Ovary (tissue), 9 donors: ENCODE results near the gene PDXK. TPM values are rescaled to one million over a fixed set of nuclear protein-coding genes. Genes with fewer than 3 reads are reported as not detected.

Experiments
- DNase-seq, 5 donors: peaks; one replicate each; pipeline ENCODE4 v3.0.0-alpha.2; 2019 to 2020
- H3K27ac ChIP-seq, 2 donors: fragments of 200-600 bp; one replicate each; pipeline versions ENCODE4 v1.5.1 to v1.8.0; 2019 to 2022
- H3K27me3 ChIP-seq: fragments of 200-600 bp; one replicate; pipeline ENCODE4 v1.8.0; 2022
- H3K36me3 ChIP-seq: fragments of 200-600 bp; sonication (generic); one replicate; pipeline ENCODE4 v1.5.1; 2019
- H3K4me1 ChIP-seq: one replicate; pipeline ENCODE4 v1.8.1; 2013; ENCODE audit warnings: mild to moderate bottlenecking, moderate library complexity; ENCODE audit not compliant: insufficient read depth
- H3K4me3 ChIP-seq: fragments of 200-600 bp; sonication (generic); one replicate; pipeline ENCODE4 v1.5.1; 2017
- H3K9me3 ChIP-seq, 2 donors: fragments of 200-600 bp in 1 of 2; sonication (generic) in 1 of 2; one replicate each; pipeline versions ENCODE4 v1.5.1 to v1.8.1; 2013 to 2019; ENCODE audit warnings: mild to moderate bottlenecking in 1 of 2, moderate library complexity in 1 of 2
- EP300 ChIP-seq: sonication (generic); formaldehyde crosslinking; IDR thresholded peaks from one replicate; pipeline ENCODE4 v1.6.1; 2017; ENCODE audit warnings: antibody characterized with exemption
- POLR2A ChIP-seq: fragments of 450-650 bp; IDR thresholded peaks from one replicate; pipeline ENCODE4 v1.6.1; 2017; ENCODE audit warnings: antibody characterized with exemption, mild to moderate bottlenecking, moderate library complexity
- WGBS, 3 donors: extraction: QIAGEN DNeasy Blood & Tissue Kit in 1 of 3; methylation state at CpG; one replicate each; pipeline versions ENCODE4 v1.1.5 to v1.1.7; 2013 to 2017; 5-methylcytosine and 5-hydroxymethylcytosine counted together
- intact Hi-C, 4 donors: fragments of 100-400 bp; cut with DNase I; formaldehyde crosslinking; loops; one replicate each; pipeline versions ENCODE4 v1.11.0 to v1.15.1; 2022 to 2023
- polyA plus RNA-seq, 2 donors: library from polyadenylated mRNA; stranded (reverse); fragments of 200-250 nt in 1 of 2; fragments of 350-450 nt in 1 of 2; fragmentation: Illumina TruSeq in 1 of 2; extraction: RNeasy Lipid Tissue Mini Kit (QIAGEN cat#74804) in 1 of 2; gene quantifications; one replicate each; pipeline ENCODE4 v1.2.3, GENCODE V29; 2013 to 2014
- total RNA-seq, 7 donors: library from RNA; depleted of rRNA in 2 of 7; stranded (reverse); fragments of >200 nt in 2 of 7; fragmentation: NEBNext Ultra II Directional in 3 of 7; extraction: Animal tissue kit (Norgen Biotek cat#: 25700) in 3 of 7; gene quantifications; one replicate each; pipeline versions ENCODE4 v1.1.0 to v1.2.4, GENCODE V29; 2016 to 2023
- TF ChIP-seq, protein P1 (sequence below), 3 donors: fragments of 450-650 bp in 2 of 3; fragments of 200-600 bp in 1 of 3; IDR thresholded peaks; one replicate each; pipeline versions ENCODE4 v1.5.1 to v1.8.0; 2016 to 2022; ENCODE audit warnings: antibody characterized with exemption in 3 of 3, mild to moderate bottlenecking in 1 of 3
- donor health status: DM: no; HTN: no; CAD: no; lungs with moderate emphysema.
- donor health status: DM: no; HTN: no; CAD: no.
- donor health status: Bipolar disorder and iron deficiency.
- donor health status: DM: yes; HTN: yes; CAD: no.
- donor health status: DM: no; HTN: no; CAD: no.
- donor health status: DM: yes; HTN: yes; CAD: no.

PDXK gene
- total and polyA plus RNA-seq, 9 donors, result 19.9 to 125 (median 88.6) TPM

DNA sequence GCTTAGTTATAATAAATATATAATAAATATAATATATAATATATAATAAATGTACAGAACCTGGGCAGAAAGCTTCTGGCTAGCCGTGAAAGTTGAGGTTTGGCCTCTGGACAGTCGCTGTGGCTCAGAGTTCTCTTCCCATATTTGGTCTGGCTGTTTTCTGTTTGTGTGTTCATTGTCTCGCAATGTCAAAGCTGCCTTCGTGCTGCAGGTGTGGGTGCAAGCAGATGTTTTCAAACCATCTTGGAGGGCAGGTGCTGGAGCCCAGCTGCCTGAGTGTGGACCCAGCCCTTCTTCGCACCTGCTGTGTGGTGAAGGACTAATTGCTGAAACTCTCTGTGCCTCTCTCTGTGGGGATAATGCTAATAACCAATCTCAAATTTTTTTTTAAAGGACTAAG, 60.7 kb downstream of the PDXK start:
- TF ChIP-seq, protein P1, sequence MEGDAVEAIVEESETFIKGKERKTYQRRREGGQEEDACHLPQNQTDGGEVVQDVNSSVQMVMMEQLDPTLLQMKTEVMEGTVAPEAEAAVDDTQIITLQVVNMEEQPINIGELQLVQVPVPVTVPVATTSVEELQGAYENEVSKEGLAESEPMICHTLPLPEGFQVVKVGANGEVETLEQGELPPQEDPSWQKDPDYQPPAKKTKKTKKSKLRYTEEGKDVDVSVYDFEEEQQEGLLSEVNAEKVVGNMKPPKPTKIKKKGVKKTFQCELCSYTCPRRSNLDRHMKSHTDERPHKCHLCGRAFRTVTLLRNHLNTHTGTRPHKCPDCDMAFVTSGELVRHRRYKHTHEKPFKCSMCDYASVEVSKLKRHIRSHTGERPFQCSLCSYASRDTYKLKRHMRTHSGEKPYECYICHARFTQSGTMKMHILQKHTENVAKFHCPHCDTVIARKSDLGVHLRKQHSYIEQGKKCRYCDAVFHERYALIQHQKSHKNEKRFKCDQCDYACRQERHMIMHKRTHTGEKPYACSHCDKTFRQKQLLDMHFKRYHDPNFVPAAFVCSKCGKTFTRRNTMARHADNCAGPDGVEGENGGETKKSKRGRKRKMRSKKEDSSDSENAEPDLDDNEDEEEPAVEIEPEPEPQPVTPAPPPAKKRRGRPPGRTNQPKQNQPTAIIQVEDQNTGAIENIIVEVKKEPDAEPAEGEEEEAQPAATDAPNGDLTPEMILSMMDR (IDR thresholded peaks at IDR 0.05), result no peak
- TF ChIP-seq EP300 (no peak), POLR2A (no peak)
- no peaks in the 10 kb centered on the region for H3K27me3 ChIP-seq
- H3K4me1 ChIP-seq, result no peaks in the 10 kb centered on the region
- H3K9me3 ChIP-seq, result no peaks in the 10 kb centered on the region
- no peak overlapping the region for H3K4me3 ChIP-seq
- no peak overlapping the region for H3K27ac ChIP-seq
- DNase-seq, result no peak
- intact Hi-C loops, result loop anchor here in 1 of 4 donors (10.0 kb wide), 1 partner anchor 45 kb away; no protein-coding TSS in a partner anchor
- no peaks in the 10 kb centered on the region for H3K36me3 ChIP-seq
- WGBS, 3 donors, result 80 to 83% (median 83%) methylated on average over 5 of the region's 5 CpGs

DNA sequence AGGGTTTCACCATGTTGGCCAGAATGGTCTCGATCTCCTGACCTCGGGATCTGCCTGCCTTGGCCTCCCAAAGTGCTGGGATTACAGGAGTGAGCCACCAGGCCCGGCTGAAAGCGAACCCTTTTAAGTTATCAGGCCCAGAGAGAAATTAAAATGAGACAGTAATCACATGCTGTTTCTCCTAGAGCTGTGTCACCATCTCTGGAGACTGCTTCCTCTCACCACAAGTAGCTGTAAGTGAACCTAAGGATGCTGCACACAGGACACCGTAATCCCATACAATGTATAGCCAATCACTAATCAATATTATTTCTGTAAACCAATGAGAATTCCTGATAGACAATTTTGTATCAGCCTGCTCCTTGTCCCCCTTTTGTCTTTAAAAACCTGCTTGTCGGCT, 62.9 kb downstream of the PDXK start:
- intact Hi-C loops, result loop anchor here in 1 of 4 donors (10.0 kb wide), 1 partner anchor 47 kb away; no protein-coding TSS in a partner anchor
- no peak overlapping the region for H3K4me3 ChIP-seq
- no peak for DNase-seq
- TF ChIP-seq POLR2A (no peak), EP300 (no peak)
- no peaks in the 10 kb centered on the region for H3K27me3 ChIP-seq
- no peak overlapping the region for H3K27ac ChIP-seq
- H3K9me3 ChIP-seq, result no peaks in the 10 kb centered on the region
- no peaks in the 10 kb centered on the region for H3K36me3 ChIP-seq
- 76 to 87% (median 82%) methylated on average over 6 of the region's 6 CpGs for WGBS, 3 donors
- H3K4me1 ChIP-seq, result no peaks in the 10 kb centered on the region

DNA sequence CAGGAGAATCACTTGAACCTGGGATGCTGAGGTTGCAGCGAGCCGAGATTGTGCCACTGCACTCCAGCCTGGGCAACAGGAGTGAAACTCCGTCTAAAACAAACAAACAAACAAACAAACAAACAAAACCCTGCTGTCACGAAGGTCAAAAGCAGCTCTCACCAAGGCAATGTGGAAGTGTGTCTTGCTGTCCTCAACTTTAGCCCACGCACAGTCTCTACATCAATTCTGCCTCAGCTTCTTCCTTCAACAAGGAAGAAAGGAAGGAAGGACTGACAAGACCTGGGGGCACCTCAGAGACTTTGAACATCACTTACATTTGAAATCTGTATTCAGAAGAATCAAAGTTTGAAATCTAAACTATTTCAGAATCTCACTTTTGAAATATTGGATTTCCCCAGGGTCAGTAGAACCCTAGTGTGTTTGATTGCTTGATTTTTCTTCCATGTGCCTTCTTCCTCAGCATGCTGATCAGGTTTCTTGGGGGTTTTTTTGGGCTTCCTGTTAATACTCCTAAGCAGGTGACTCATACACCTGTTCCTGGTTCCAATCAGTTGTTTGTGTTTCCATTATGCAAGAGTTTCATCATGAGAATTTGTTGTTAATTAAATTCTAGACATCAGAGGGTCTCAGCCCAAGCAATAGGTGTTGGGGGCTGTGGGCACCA, 63.6 kb downstream of the PDXK start:
- Histone ChIP-seq H3K36me3 (no peaks in the 10 kb centered on the region), H3K27me3 (no peaks in the 10 kb centered on the region), H3K27ac (no peak overlapping the region), H3K4me3 (no peak overlapping the region), H3K4me1 (no peaks in the 10 kb centered on the region), H3K9me3 (no peaks in the 10 kb centered on the region)
- TF ChIP-seq EP300, result no peak
- TF ChIP-seq, protein P1 (IDR thresholded peaks at IDR 0.05), result no peak
- TF ChIP-seq POLR2A, result no peak
- 63 to 70% (median 67%) methylated on average over 5 of the region's 5 CpGs for WGBS, 3 donors
- intact Hi-C loops, result loop anchor here in 1 of 4 donors (10.0 kb wide), 1 partner anchor 48 kb away; no protein-coding TSS in a partner anchor
- DNase-seq, result no peak

DNA sequence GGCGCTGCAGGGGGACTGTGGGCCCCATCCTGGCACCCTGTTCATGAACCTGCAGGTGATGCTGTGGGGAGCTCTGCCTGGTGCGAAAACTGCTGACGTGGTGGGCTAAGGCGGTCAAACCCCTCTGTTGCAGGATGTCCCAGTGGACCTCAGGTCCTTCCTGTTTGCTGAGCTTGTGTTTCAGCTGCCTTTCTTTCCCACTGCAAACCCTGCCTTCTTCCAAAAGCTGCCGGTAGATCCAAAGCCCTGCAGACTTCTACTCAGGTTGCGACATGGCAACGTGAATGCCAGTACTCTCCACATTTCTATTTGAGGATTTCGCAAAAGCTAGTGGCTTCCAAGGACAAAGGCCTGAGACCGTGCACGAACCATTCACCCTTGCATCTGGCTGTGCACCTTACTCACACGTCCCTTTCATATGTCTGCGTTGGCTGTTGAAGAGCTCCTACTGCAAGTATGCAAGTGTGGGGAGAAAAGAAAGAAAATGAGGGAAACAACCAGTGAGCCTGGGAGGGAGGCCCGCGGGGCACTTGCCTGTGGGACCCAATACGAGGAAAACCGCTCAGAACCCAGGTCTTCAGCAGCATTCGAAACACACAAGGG, 64.3 kb downstream of the PDXK start:
- intact Hi-C loops, result loop anchor here in 1 of 4 donors (10.0 kb wide), 1 partner anchor 48 kb away; no protein-coding TSS in a partner anchor
- Histone ChIP-seq H3K27ac (no peak overlapping the region), H3K4me3 (no peak overlapping the region), H3K36me3 (no peaks in the 10 kb centered on the region), H3K4me1 (no peaks in the 10 kb centered on the region), H3K9me3 (no peaks in the 10 kb centered on the region), H3K27me3 (no peaks in the 10 kb centered on the region)
- DNase-seq, result no peak
- TF ChIP-seq, protein P1 (IDR thresholded peaks at IDR 0.05), result no peak
- TF ChIP-seq EP300 (no peak), POLR2A (no peak)
- WGBS, 3 donors, result 84 to 86% (median 85%) methylated on average over 17 of the region's 17 CpGs

DNA sequence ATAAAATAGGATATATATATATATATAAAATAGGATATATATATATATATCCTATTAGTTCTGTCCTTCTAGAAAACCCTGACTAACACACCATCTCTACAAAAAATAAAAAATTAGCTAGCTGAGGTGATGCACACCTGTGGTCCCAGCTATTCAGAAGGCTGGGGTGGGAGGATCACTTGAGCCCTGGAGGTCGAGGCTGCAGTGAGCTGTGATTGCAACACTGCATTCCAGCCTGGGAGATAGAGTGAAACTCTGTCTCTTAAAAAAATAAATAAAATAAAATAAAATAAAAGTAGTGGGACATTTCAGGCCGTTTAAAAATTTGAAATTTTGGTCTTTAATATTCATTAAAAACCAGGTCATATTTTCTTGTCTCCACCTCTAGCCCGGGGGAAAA, 66.2 kb downstream of the PDXK start:
- Histone ChIP-seq H3K4me1 (peaks cover under 1% of the 10 kb centered on the region), H3K36me3 (no peaks in the 10 kb centered on the region), H3K27me3 (no peaks in the 10 kb centered on the region), H3K4me3 (no peak overlapping the region), H3K27ac (no peak overlapping the region), H3K9me3 (no peaks in the 10 kb centered on the region)
- DNase-seq, result no peak
- intact Hi-C loops, result loop anchor here in 1 of 4 donors (10.0 kb wide), 1 partner anchor 50 kb away; no protein-coding TSS in a partner anchor
- WGBS, 3 donors, result 19 to 25% (median 22%) methylated on average over 3 of the region's 3 CpGs
- TF ChIP-seq, protein P1 (IDR thresholded peaks at IDR 0.05), result no peak
- TF ChIP-seq EP300 (no peak), POLR2A (no peak)
